ENCODE results near the gene MATN3.

The MATN3 gene

GRCh38 chr2:20035955-20036666 lies 23.6 kb upstream of the MATN3 start:
- no peak for DNase-seq

DNA sequence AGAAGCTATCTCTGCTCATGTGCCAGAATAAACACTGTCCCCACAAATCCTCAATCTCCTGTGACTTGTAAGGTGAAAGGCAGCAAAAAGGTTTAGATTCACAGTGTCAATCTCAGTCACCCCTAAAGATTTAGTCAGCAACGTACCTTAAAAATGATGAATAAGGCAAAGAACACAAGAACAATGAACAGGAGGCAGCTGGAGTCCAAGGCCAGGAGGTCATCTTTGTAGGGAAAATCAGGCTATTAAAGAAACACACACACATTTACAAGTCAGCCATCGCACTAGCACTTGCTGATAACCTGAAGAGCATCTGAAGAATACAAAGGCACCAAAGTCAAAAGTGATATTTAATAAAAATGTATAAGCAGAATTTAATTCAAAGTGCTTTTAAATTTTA lies 22.4 kb upstream of the MATN3 start:
- DNase-seq, result no peak

- DNase-seq, result no peak
These were observed 21.8 kb upstream of the MATN3 start for GRCh38 chr2:20034218-20034617.

DNA sequence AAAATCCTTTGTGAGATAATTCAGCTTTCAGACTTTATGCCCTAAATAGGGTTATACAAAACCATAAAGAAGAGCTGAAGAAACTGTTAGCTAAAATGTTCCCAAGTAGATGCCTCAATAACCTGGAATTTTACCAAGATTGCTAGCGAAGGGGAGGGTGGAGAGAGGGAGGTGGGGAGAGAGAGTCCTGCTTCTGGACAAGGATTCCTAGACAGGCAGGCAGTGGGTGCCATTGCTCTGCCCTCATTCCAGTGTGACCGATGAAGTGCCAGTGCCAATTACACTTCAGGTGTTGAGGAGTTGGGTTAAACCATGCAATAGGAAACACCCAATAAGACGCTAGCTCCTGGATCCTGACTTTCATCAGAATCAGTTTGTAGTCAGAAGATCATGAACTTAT lies 20.9 kb upstream of the MATN3 start:
- no peak for DNase-seq

GRCh38 chr2:20030224-20030623 lies 17.8 kb upstream of the MATN3 start:
- DNase-seq, result no peak

DNA sequence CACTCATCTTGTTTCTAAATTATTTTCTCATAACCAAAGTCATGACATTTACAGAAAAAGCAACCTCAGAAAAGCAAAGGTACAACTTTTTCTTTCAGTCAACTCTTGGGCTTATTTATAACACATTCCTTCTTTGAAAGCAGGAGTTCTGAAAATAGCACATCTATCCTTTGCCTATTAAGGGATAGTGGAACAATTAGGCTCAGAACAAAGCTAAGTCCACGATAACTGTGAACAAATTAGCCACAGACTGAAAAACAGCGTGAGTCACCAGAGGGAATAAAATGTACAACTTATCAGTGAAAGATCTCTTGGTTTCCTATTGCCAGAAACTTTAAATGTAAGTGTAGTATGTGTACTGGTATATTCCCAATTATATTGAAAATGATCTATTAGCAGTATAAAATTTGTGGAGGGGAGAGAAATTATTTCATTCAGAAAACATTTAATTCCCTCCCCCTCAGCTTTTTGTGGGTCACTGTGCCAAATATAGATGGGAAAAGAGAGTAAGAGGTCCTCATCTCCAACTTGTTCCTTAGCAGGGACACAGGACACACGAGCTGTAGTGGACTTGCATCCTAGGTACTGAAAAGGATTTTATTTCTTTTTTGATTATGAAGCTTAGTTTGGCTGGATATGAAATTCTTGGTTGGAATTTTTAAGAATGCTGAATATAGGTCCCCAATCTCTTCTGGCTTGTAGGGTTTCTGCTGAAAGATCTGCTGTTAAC lies 15.4 kb upstream of the MATN3 start:
- no peak for DNase-seq

GRCh38 chr2:20027260-20027677 lies 14.8 kb upstream of the MATN3 start:
- DNase-seq, result no peak

DNA sequence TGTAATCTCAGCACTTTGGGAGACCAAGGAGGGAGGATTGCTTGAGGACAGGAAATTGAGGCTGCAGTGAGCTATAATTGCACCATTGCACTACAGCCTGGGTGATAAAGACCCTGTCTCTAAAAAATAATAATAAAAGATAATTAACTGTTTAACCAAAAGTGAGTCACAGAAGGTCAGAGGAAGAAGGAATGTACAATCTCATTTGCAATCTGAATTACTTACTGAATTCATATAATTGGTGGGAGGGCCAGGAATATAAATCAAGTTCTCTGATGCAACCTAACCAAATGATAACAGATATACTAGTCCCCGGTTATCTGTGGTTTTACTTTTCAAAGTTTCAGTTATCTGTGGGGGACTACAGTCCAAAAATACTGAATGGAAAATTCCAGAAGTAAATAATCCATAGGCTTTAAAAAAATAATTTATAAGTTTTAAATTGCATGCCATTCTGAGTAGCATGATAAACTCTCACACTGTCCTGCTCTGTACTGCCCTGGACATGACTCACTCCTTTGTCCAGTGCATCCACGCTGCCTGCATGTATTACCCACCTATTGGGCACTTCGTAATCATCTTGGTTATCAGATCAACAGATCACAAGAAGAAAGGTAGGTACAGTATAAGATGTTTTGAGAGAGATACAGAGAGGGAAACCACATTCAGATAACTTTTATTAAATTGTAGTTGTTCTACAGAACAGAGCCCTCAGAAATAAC lies 12.8 kb upstream of the MATN3 start:
- no peak for DNase-seq

- DNase-seq, result no peak
These were observed 11.2 kb upstream of the MATN3 start for GRCh38 chr2:20023688-20024087.

DNA sequence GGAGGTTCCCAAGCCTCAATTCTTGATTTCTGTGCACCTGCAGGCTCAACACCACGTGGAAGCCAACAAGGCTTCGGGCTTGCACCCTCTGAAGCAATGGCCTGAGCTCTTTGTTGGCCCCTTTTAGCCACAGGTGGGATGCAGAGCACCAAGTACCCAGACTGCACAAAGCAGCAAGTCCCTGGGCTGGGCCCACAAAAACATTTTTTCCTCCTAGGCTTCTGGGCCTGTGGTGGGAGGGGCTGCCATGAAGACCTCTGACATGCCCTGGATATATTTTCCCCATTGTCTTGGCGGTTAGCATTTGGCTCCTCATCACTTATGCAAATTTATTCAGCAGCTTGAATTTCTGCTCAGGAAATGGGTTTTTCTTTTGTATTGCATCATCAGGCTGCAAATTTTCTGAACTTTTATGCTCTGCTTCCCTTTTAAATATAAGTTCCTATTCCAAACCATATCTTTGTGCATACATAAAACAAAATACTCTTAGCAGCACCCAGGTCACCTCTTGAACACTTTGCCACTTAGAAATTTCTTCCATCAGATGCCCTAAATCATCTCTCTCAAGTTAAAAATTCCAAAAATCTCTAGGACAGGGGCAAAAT lies 9.0 kb upstream of the MATN3 start:
- no peak for DNase-seq

DNA sequence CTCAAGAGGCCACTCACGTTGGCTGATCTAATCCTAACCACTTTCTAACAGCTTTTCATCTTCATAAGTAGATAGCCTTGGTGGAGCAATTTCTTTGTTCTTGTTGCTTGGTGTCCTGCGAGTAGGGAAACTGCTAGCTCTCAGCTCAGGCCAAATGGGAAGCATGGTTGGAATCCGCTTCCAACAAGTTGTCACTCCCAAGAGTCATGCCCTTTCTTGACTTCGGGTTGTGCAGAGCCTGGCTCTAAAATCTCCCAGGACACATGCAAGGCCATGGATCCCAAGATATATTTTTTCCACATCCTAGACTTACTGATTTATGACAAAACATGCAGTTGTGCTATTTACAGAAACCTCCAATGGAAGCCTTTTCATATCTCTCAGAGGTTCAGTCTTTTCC lies 7.3 kb upstream of the MATN3 start:
- DNase-seq, result no peak

- no peak for DNase-seq
These were observed 6.2 kb upstream of the MATN3 start for GRCh38 chr2:20018601-20019152.

- DNase-seq, result no peak
These were observed 3.9 kb upstream of the MATN3 start for GRCh38 chr2:20016346-20016745.

GRCh38 chr2:20015482-20016083 lies 3.1 kb upstream of the MATN3 start:
- DNase-seq, result peak; percentile 17

DNA sequence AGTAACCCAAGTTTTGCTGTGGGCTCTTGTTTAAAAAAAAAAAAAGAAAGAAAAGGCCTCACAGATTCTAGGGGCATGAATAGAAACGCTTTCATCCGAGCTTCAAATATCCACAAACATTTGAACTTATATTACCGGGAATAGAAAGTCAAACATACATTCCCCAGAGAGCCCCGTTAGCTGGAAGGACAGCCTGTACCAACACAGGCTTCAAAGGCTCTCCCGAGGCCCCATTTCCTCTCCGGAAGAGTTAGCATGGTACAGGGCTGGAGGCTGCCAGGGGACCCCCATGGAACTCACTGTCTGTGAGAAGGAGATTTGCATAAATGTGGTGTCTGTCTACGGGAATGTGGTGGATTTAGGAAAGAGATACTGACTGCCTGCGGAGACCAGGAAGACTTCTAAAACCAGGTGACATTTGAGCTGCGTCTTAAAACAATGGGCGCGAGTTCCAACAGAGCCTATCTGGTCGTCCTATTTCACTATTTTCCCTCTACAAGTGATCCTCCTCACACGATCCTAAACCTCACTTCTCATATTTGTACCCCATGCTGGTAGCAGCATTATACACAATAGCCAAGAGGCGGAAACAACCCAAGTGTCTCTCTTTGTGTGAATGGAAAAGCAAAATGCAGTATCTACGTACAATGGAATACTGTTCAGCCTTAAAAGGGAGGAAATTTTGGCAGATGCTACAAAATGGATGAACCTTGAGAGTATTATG lies 820 bp upstream of the MATN3 start:
- no peak for DNase-seq

- no peak for DNase-seq
These were observed 511 bp downstream of the MATN3 start for GRCh38 chr2:20012032-20012281.

DNA sequence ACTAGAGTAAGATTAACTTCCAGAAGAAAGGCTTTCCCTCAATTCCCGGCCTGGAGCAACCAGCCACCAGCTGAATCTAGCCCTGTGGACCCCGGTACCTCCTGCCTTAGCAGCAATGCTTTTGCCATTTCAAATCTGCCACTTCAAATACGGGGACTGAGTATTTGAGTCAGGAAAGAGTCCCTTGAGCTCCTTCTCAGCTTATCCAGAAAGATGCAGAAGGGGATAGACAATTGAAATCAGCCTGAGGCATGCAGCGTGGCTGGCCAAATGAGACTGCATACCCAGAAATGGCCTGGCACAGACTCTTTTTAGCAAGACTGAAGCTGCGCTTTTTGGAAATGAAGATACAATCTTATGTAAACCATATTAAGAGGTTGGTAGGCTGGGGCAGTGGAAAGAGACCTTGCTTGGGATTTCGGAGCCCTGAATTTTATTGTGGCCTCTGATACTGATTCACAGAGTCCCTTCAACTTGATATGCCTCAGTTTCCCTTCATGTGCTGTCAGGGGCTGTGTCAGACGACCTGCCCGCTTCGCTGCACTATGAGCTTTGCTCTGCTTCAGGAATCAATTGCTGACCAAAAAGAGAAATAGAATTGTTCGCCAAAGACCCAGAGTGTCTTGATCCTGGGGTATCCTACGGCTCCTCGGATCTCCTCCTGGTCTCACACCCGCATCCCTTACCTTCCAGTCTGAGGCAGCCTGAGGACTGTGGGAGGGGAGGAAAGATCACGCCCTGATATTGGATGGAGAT lies 1.0 kb downstream of the MATN3 start:
- no peak for DNase-seq

DNA sequence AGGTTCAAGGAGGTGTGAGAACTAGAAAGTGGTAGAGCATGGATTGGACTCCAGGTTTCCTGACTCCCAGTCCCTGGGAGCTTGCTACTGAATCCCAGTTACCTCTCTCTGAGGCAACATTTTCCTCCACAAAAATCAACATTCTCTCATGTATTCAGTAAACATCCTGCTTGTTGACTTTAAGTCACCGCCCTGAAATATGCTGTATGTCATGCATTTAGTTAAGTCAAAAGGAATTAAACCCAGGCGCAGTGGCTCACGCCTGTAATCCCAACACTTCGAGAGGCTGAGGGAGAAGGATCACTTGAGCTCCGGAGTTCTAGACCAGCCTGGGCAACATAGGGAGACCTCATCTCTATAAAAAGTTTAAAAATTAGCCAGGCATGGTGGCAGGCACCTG lies 3.8 kb downstream of the MATN3 start:
- no peak for DNase-seq

- DNase-seq, result no peak
These were observed 6.5 kb downstream of the MATN3 start for GRCh38 chr2:20005891-20006470.

DNA sequence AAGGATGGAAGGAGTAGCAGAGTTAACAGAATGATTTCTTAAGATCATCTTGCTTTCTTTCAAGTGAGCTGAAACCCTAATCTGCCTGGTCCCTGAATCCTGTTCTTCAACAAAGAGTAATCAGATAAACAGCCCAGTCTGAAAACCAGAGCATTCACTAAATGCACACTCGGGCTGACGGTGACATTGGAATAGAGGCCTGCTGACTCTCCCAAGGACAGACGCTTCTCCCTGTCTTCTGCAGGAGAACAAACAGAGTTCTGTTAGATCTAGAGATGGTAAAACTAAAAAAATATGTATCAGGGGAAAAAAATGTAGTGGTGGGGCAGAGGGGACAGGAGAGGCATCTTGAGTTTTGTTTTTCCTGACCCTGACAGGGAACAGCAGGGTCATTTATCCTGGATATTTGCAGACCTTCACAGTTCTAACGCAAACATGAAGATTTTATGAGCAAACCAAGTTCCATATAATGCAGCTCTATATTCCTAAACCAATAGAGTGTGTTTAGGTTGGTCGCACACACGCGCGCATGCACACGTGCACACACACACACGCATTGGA lies 7.3 kb downstream of the MATN3 start:
- DNase-seq, result no peak

- no peak for DNase-seq
These were observed 11.1 kb downstream of the MATN3 start for GRCh38 chr2:20001361-20001863.

All from NCI-H2029 (cell line).